ENCODE measurements around the gene ATG9B. TPM values are rescaled to one million over a fixed set of nuclear protein-coding genes. Genes with fewer than 3 reads are reported as not detected.

ATG9B gene
- total and polyA plus RNA-seq, 9 of the 15 experiments (the other 6 are each of a cell fraction or from before 2014, with no cell fraction given), result 0.29 to 8.0 (median 2.1) TPM

DNA sequence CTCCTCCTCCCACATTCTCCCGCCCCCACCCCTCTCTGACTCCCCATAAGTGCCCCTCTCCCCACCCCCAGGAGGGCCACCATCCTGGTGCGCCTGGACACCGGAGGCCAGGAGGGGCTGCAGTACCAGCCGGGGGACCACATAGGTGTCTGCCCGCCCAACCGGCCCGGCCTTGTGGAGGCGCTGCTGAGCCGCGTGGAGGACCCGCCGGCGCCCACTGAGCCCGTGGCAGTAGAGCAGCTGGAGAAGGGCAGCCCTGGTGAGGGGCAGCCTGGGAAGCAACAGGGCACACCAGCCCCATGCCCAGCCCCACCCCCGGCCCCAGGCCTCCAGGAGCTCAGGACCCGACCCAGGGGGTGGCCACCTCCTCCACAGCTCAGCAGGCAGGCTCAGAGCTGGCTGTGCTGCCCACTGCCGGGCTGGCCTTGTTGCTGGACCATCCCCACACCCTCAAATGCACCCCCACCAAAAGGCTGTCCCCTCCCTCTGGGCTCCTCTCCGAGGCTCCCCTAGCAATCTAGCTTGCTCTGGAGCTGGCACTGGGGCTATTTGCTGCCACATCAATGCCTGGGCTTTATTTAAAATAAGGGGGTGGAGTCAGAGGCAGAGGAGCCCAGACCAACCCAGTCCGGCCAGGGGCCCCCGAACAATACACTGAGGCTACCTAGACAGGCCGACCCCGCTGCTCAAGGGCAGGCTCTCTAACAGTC, 14.8 kb downstream of the ATG9B start (continued):
- TF ChIP-seq ZBTB7A (IDR thresholded peaks at IDR 0.05; ENCODE audit: borderline replicate concordance, control insufficient read depth, low read depth, low read length) (peak; percentile 97), ZNF740 (CRISPR knock-in tag; IDR thresholded peaks at IDR 0.05) (no peak; the same call in 1 of the 2 replicates), ZNF740 (tag; IDR thresholded peaks at IDR 0.05) (peak in 1 of 2 experiments; percentile 39; a peak in 1 of 4 replicates), ELF2 (CRISPR knock-in tag; IDR thresholded peaks at IDR 0.05) (peak; percentile 25; the same call in 1 of the 2 replicates), STAG1 (CRISPR knock-in tag; IDR thresholded peaks at IDR 0.05; ENCODE audit: borderline replicate concordance) (peak; percentile 55; the same call in 1 of the 2 replicates), SMC3 (conservative IDR thresholded peaks at IDR 0.05; ENCODE audit: insufficient read depth, low read depth, low read length) (peak; percentile 20; the same call in 1 of the 2 replicates), MYNN (IDR thresholded peaks at IDR 0.05) (peak; percentile 79), MYNN (CRISPR knock-in tag; IDR thresholded peaks at IDR 0.05) (no peak)
